Activated T-helper 1 cell treated with Interleukin-2 at 50 U/mL for 16 hours (primary cell): ENCODE results near the gene METTL27.
"Not testable (repeated sequence)": the region's sequence is repeated elsewhere in the genome, so short reads cannot be mapped to it uniquely, and the experiment has no call there.

Source experiments
- DNase-seq: peaks from one replicate; pipeline ENCODE4 v3.0.0-alpha.2; 2020; ENCODE audit warnings: low read depth

The METTL27 gene

DNA sequence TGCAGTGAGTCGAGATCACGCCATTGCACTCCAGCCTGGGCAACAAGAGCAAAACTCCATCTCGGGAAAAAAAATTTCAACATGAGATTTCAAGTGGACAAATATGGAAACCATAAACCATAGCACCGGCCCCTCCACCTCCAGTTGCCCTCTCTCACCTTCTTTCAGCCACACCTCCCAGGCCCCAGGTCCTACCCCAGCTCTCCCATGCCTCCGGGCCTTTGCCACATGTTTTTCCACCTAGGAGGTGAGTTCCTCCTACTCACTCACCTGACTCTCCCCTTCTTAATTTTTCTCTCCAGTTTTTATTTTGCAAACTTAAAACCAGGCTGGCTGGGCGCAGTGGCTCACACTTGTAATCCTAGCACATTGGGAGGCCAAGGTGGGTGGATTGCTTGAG, 25.2 kb downstream of the METTL27 start:
- no peak for DNase-seq

DNA sequence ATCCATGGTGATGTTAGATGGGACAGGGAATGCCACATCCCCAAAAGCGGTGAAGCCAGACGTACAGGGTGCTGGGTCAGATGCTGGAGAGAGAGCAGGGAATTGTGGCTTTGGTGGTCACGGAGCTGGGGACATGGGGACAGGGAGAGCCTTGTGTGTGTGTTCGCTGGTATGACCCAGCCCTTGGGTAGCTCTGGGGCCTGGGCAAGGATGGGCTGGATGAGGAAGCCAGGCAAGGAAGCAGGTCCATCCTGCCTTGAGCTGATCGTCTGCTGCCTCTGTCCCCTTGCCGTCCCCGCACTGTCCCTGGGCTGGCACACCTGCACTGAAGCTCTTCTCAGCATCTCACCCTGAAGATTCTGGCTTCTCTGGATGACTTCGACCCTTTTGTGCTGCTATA, 26.9 kb downstream of the METTL27 start:
- DNase-seq = no peak

DNA sequence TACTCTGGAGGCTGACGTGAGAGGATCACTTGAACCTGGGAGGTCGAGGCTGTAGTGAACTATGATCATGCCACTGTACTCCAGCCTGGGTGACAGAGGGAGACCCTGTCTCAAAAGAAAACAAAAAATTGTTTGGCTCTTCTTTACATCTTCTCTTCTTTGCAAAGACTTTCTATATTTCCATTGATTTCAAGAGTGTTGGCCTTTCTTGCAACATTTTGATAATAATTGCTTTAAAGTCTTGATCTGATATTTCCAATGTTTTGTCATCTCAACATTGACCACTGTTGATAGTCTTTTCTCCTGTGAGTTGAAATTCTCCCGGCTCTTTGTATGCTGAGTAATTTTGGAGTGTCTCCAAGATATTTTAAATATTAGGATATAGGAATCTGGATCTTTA, 29.3 kb downstream of the METTL27 start:
- no peak for DNase-seq

- peak; percentile 25 for DNase-seq
Observed at GRCh38 chr7:73811760-73812168, 30.6 kb downstream of the METTL27 start.

- DNase-seq = no peak
Observed at GRCh38 chr7:73810998-73811360, 31.3 kb downstream of the METTL27 start.

- no peak for DNase-seq
Observed at GRCh38 chr7:73809467-73809951, 32.8 kb downstream of the METTL27 start.

DNA sequence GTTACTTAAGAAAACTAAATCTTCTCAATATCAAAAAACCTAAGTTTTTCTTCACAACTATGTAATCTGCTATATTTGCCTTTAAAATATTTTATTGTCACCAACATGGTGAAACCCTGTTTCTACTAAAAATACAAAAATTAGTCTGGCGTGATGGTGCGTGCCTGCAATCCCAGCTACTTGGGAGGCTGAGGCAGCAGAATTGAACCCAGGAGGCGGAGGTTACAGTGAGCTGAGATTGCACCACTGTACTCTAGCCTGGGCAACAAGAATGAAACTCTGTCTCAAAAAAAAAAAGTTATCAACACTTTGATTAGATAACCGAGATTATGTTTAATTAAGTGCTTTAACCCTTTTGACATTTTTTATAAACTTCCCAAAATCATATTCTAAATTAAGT, 39.9 kb downstream of the METTL27 start:
- DNase-seq = no peak

- no peak for DNase-seq
Observed at GRCh38 chr7:73801577-73801976, 40.7 kb downstream of the METTL27 start.

DNA sequence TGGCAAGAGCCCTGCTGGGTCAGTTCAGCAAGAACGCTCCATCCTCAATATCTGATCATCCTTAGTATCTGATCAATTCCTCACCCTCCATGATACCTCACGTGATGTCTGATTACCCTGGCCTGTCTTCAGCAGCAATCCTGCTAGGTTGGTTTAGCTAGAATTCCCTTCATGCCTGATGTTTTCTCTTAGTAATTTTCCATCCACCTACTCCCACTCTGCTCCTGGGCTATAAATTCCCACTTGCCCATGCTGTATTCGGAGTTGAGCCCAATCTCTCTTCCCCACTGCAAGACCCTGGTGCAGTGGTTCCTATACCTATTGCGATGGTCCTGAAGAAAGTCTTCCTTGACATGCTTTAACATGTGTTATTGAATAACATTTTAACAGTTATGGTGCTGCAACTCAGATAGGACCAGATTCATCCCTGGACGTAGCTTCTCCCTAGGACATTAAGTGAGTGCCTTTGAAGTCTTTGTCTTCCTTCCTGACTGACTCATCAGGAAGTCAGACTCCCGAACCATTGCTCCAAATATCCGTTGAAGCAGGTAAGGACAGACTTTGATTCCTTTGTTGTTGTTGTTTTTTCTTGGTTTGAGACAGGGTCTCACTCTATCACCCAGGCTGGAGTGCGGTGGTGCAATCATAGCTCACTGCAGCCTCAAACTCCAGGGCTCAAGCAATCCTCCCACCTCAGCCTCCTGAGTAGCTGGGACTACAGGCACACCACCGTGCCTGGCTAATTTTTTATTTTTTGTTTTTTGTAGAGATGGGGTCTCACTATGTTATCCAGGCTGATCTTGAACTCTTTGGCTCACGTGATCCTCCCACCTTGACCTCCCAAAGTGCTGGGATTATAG, 42.8 kb downstream of the METTL27 start:
- no peak for DNase-seq

- DNase-seq = not testable (repeated sequence)
Observed at GRCh38 chr7:73797176-73797575, 45.1 kb downstream of the METTL27 start.

- not testable (repeated sequence) for DNase-seq
Observed at GRCh38 chr7:73796656-73797055, 45.7 kb downstream of the METTL27 start.

- DNase-seq = not testable (repeated sequence)
Observed at GRCh38 chr7:73795188-73795587, 47.1 kb downstream of the METTL27 start.

- DNase-seq = not testable (repeated sequence)
Observed at GRCh38 chr7:73791170-73791690, 51.1 kb downstream of the METTL27 start.

DNA sequence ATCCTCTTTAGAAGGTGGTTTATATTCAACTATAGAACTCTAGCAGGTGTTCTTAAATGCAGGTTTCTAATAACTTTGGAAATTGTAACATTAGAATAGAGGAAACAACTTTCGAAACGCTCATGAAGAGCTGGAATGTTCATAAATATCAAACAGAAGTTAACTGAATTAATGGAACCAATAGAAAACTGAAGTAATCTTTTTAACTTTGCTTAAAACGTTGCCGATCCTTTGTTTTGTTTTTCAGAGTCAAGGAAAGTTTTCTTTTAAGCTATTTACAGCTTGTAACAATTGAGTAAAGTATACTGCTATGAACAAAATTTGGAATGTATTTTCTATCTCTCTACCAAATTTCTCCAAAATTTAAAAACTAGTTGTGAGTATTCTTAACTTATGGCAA, 53.3 kb downstream of the METTL27 start:
- DNase-seq = no peak

DNA sequence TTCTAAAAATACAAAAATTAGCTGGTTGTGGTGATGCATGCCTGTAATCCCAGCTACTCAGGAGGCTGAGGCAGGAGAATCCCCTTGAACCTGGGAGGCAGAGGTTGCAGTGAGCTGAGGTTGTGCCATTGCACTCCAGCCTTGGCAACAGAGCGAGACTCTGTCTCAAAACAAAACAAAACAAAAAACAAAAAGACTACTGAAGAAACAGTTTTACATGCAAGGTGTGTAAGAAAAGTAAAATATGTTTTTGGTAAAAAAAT, 54.6 kb downstream of the METTL27 start:
- not testable (repeated sequence) for DNase-seq

GRCh38 chr7:73786588-73786987, 55.7 kb downstream of the METTL27 start:
- DNase-seq = no peak
